A204.1 (cell line): ENCODE measurements around the gene IL21.
"Not testable (repeated sequence)": the region's sequence is repeated elsewhere in the genome, so short reads cannot be mapped to it uniquely, and the experiment has no call there.

Experiments used
- FAIRE-seq: peaks from 2 replicates; lab custom pipeline; 2012; peaks lifted over from hg19 to GRCh38; lab: Jason Lieb, UNC

Gene IL21

GRCh38 chr4:122621016-122621507 lies at the start of gene IL21:
Gene IL21, minus strand, starts transcription at chr4:122621066. Its CDS starts 55 bp downstream, at chr4:122621011.
- no peak for FAIRE-seq

DNA sequence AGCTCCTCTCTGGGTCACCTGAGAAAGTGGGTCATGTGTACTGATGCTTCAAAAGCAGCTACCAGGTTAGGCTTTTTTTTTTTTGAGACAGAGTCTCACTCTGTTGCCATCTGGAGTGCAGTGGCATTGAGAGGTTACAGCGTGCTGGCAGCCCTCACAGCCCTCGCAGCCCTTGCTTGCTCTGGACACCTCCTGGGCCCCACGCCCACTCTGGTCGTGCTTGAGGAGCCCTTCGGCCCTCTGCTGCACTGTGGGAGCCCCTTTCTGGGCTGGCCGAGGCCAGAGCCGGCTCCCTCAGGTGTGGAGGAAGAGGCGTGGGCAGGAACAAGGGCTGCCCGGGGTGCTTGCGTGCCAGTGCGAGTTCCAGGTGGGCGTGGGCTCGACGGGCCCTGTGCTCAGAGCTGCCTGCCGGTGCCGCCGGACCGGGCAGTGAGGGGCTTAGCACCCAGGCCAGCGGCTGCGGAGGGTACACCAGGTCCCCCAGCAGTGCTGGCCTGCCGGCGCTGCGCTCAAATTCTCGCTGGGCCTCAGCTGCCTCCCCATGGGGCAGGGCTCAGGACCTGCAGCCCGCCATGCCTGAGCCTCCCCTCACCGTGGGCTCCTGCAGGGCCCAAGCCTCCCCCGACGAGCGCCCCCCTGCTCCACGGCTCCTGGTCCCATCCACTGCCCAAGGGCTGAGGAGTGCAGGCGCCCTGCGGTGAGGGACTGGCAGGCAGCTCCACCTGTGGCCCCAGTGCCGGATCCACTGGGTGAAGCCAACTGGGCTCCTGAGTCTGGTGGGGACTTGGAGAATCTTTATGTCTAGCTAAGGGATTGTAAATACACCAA lies 49.3 kb upstream of the IL21 start:
- no peak for FAIRE-seq

DNA sequence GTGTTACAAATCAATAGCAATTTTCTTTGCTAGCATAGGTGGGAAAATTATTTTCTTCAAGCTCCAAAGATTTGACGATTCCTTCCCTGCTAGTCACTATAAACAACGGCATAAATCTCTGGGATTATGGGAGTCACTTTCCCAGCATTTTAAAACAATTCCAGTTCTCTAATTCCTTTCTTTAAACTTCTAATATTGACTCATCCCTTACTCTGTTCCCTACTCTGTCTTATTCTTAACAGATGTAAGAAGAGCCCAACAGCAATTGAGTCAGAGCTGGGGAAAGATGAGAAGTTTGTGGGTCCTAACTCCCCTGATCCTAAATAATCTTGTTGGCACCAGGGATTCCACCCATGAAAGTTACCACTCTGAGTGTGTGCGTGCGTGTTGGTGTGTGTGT lies 47.4 kb upstream of the IL21 start:
- FAIRE-seq, result no peak

DNA sequence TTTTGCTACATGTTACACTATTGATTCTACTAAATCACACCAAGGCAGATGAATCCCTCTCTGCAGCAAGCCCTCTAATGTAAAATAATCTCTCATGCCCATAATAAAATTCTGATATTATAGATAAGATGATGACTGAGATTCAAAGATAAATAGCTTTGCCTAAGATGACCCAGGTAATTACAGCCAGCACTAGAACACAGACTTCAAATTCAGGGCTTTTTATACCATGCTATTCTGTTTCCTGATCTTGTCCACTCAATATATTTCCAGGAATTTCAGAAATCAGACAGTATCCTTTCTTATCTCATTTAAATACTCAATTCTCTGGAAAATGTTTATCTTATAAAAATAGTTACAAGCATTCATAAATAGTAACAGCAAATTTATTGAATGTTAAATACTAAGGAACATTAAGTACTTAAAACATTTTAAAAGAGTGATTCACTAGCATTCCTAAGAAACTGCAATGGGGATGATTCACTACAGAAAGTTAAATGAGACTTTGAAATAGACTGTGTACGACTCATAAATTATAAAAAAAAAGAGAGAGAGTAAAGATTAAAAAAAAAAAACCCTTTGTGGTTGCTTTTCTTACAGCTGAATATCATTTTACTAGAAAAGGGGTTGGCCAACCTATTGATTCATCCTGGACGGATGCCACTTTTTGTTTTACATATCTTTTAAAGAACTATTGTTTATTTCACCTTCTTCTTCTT lies 45.8 kb upstream of the IL21 start:
- FAIRE-seq, result peak; percentile 19

DNA sequence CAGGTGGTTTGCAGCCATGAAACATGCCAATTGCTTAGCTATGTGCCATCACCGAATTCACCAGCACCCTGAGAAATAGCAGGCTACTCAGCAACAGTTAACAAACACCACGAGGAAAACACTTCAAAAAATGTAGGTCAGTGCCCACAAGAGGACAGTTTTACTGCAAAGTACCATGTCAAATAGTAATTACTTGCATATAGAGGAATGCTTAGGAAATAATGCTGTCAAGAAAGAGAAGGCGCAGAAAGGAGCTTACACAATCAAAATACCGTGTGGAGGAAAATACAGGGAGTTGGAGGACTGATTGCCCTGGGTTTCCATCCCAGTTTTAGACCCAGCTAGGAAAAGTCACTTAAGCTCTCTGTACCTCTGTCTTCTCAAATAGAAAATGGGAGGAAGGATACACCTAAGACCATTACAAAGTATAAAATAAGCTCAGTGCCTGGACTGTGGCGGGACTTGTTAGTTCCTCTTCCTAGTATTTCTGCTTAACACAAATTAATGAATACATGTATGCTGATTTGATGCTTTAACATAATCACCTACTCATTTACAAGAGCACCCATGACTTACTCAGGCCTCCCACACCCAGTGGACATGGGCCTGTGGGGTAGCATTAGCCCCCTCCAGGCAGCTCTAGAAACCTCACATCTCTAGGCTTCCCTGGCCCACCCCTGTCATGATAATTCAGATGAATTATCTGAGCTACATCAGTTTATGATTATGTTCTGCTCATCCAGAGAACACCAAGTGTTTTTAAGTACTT lies 44.5 kb upstream of the IL21 start:
- FAIRE-seq, result no peak

GRCh38 chr4:122663814-122664610 lies 43.1 kb upstream of the IL21 start:
- FAIRE-seq, result no peak

- FAIRE-seq, result no peak
These were observed 42.4 kb upstream of the IL21 start for GRCh38 chr4:122663291-122663690.

DNA sequence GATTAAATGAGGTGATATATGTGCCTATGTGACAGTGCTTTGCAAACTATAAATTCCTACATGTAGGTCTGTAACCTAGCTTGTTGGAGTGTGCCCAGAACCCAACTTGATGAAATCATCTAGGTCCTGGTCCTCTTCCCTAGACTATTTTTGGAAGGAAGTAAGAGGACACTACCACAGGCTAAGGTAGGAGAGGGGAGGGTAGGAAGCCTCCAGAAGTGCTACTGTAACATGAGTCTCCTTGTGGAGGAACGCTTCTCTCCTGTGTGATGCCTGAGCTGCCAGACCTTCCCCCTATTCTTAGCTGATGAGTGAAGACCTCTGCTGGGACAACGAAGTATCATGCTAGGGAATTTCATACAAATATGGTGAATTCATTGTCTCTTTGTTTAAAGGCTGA lies 41.8 kb upstream of the IL21 start:
- no peak for FAIRE-seq

DNA sequence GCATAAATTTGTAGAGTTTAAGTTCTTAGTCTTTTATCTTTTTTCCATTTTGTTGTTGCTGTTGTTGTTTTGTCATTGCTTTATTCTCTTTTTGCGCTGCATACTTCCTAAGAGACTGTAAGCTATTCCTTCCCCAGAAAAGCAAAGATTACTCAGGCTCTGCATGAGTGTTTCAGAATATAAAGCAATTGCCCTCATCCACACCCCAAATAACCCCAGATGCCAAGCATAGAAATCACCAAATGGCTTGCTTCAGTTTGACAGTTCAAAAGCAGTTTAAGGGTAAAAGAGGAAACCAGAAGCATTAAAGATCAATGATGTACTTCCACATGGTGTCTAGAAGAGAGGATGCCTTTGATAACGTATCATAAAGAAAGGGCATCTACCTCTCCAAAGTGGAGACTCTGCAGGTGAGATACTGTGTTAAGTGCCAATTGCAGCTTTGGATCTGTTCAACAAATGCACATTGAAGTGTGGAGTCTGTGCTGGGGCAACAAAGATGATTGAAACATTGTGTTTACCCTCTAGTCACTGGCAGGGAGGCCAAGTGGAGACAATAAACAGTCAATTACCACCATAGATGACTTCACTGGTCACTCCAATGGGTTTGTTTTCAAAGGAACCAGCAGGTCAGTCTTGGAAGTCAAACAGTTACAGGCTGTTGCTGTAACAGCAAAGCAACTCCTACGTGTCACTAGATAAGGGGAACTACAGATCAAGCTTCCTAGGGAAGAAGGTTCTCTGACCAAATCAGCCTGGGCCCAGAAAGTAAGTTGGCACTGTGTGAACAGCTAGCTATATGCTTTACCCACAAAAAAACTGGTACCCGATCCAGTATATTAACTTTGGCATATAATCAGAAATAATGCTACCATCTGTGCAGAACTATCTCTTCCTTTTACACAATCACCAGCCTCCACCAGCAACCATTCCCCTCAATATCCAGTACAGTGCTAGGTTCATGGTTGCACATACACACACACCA lies 40.6 kb upstream of the IL21 start:
- FAIRE-seq, result no peak

GRCh38 chr4:122658818-122659295 lies 38.0 kb upstream of the IL21 start:
- no peak for FAIRE-seq

DNA sequence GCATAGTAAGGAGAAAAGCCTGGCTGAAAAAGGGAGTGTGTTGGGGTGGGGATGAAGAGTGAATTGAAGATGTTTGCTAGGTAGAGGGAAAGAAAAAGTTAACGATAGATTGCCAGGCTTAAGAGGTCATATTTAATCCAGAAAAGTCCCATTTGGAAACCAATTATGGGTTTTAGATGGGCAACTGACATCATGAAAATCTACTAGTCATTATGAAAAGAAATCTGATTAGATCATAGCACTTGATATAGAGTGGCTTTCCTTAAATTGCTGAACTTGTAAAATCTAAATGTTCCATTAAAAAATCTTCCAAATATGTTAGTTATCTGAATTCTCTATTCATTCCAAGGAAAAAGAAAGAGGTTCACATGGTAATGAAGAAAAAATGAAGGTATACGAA lies 37.5 kb upstream of the IL21 start:
- FAIRE-seq, result no peak

GRCh38 chr4:122657553-122657952 lies 36.7 kb upstream of the IL21 start:
- FAIRE-seq, result no peak

GRCh38 chr4:122656583-122656982 lies 35.7 kb upstream of the IL21 start:
- not testable (repeated sequence) for FAIRE-seq

DNA sequence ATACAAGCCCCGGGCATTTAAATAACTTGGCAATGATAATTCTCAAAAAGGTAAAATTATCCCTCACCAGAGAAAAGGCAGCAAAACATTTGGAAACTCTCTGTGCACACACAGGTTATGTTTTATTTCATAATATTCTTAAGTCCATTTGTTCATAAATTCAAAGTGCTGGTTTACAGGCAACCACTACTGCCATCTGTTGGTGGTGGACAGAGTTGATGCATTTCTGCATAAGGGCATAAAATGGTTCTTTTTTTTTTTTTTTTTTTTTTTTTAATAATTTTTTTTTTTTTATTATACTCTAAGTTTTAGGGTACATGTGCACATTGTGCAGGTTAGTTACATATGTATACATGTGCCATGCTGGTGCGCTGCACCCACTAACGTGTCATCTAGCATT lies 31.5 kb upstream of the IL21 start:
- FAIRE-seq, result peak; percentile 46

DNA sequence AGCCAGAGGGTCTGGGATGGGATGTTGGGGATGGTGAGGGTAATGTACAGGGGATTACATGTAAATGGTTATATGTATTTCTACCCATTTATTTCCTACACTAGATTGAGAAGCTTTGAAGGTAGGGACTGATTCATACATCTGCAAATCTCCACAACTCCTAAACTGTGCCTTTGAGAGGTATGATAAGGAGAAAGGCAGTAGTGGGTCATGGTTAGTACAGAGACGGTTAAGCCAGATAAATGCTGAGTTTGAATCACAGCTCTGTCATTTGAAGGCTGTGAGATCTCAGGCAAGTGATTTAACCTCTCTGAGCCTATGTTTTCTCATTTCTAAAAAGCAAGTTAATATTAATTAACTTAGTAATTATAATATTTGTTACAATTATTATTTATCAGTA lies 29.3 kb upstream of the IL21 start:
- no peak for FAIRE-seq

GRCh38 chr4:122647656-122648055 lies 26.8 kb upstream of the IL21 start:
- no peak for FAIRE-seq

DNA sequence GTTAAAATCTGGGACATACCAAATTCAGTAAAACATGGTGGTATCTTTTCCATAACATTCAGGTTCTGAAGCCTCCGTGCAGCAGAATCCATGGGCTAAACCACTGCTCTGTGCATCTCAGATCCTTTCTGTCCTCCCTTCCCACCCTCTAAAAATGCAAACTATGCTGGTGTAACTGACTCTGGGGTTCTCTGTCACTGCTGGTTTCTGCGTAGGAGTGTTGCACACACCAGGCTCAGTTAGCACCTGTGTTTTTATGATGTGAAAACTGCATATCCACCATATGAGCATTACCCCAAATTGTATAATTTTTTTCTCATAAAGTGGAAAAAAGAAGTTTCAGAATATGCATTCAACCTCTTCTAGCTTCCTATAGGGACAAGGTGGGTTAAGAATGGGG lies 22.4 kb upstream of the IL21 start:
- no peak for FAIRE-seq

DNA sequence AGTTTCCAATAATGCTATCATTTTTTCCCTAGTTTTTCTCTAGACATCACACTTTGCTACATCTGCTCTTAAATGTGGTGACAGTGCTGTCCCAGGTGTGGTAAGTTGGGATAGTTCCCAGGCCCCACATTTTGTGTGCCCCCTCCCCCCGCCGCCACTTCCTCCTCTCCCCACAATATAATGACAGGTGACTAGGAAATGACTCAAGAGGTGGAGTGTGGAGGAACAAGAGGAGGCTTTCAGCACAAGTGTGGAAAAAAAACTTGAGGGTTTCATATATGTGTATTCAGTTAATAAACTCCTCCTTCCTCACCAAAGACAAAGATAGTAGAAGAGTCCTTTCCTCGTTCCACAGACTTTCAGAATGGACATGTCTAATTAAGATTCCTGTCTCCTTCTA lies 18.3 kb upstream of the IL21 start:
- no peak for FAIRE-seq

DNA sequence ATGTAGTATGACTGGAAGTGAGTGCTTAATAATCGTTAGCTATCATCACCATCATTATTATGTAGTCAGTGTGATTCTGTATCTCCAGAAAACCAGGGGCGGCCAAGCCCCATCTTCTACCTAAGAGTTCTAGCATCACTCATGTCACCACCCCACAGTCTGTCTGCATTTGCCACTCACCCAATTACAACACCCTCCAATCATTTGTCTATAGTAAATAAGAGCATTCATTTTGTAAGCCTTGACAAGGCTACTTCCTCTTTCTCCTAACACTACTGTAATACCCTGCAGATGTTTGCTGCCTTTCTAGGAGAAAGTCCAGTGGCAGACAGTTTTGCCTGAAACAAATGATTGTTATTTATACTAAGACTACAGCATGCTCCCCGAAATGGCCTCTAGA lies 15.8 kb upstream of the IL21 start:
- FAIRE-seq, result no peak

- FAIRE-seq, result no peak
These were observed 14.3 kb upstream of the IL21 start for GRCh38 chr4:122635205-122635604.

- FAIRE-seq, result no peak
These were observed 12.3 kb upstream of the IL21 start for GRCh38 chr4:122633211-122633610.
